ENCODE data around the gene TBXT. TPM values are rescaled to one million over a fixed set of nuclear protein-coding genes. Genes with fewer than 3 reads are reported as not detected.

TBXT gene
- total and polyA plus RNA-seq, 2 of the 8 experiments (the other 6 are each of a cell fraction or from before 2014, with no cell fraction given): 0.18 to 0.24 TPM

GRCh38 chr6:166203641-166204222 lies 36.1 kb upstream of the TBXT start (continued):
- TF ChIP-seq CHD7 (IDR thresholded peaks at IDR 0.05; ENCODE audit: insufficient replicate concordance, low read length): no peak
- TF ChIP-seq TEAD4 (IDR thresholded peaks at IDR 0.05; ENCODE audit: low read depth, low read length): no peak
- TF ChIP-seq MAFK (IDR thresholded peaks at IDR 0.05; ENCODE audit: low read depth, low read length): no peak
- TF ChIP-seq KDM1A (IDR thresholded peaks at IDR 0.05; ENCODE audit: borderline replicate concordance, low read length): no peak
- TF ChIP-seq EP300 (IDR thresholded peaks at IDR 0.05; ENCODE audit: borderline replicate concordance in 1 of 2, low read depth in 2 of 2, low read length in 2 of 2): no peak
- TF ChIP-seq HDAC6 (IDR thresholded peaks at IDR 0.05; ENCODE audit: low read depth, low read length): no peak
- TF ChIP-seq CTCF (IDR thresholded peaks at IDR 0.05; ENCODE audit: control extremely low read depth in 1 of 3, insufficient read depth in 1 of 3, low read depth in 1 of 3, low read length in 3 of 3): no peak
- TF ChIP-seq ZNF274 (IDR thresholded peaks at IDR 0.05; ENCODE audit: borderline replicate concordance, extremely low read depth, low read length): no peak

Data from H1 (cell line).